Right atrium auricular region (tissue), 2 donors: ENCODE measurements around the gene NRCAM. TPM values are rescaled to one million over a fixed set of nuclear protein-coding genes. Genes with fewer than 3 reads are reported as not detected.

Source experiments
- DNase-seq: peaks from one replicate; pipeline ENCODE4 v3.0.0-alpha.2; 2019; ENCODE audit warnings: low spot score
- H3K27ac ChIP-seq, 2 donors: fragments of 200-600 bp; sonication (generic); 1 replicate in 1 of 2; 2 replicates in 1 of 2; pipeline ENCODE4 v1.5.1; 2016 to 2019
- H3K27me3 ChIP-seq, 2 donors: fragments of 200-600 bp; sonication (generic); one replicate each; pipeline versions ENCODE4 v1.5.1 to v1.6.0; 2017 to 2019
- H3K36me3 ChIP-seq: fragments of 200-600 bp; sonication (generic); one replicate; pipeline ENCODE4 v1.5.1; 2016
- H3K4me1 ChIP-seq, 2 donors: fragments of 200-600 bp; sonication (generic); one replicate each; pipeline versions ENCODE4 v1.5.1 to v1.6.0; 2017 to 2019
- H3K4me3 ChIP-seq, 2 donors: fragments of 200-600 bp; sonication (generic); 1 replicate in 1 of 2; 2 replicates in 1 of 2; pipeline ENCODE4 v1.5.1; 2017 to 2019; ENCODE audit warnings: mild to moderate bottlenecking in 1 of 2, moderate library complexity in 1 of 2
- H3K9me3 ChIP-seq, 2 donors: fragments of 200-600 bp; sonication (generic); one replicate each; pipeline ENCODE4 v1.5.1; 2019
- total RNA-seq, 2 donors: library from RNA; depleted of rRNA; stranded (reverse); fragments of >200 nt; gene quantifications; one replicate each; pipeline ENCODE4 v1.1.0, GENCODE V29; 2016
- TF ChIP-seq, protein P1 (sequence below), 2 donors: fragments of 200-600 bp; sonication (generic); IDR thresholded peaks; one replicate each; pipeline ENCODE4 v1.5.1; 2019; ENCODE audit warnings: antibody characterized with exemption in 2 of 2

NRCAM gene
- total RNA-seq, 2 donors from 2014 or later = 0.63 to 0.93 TPM

DNA sequence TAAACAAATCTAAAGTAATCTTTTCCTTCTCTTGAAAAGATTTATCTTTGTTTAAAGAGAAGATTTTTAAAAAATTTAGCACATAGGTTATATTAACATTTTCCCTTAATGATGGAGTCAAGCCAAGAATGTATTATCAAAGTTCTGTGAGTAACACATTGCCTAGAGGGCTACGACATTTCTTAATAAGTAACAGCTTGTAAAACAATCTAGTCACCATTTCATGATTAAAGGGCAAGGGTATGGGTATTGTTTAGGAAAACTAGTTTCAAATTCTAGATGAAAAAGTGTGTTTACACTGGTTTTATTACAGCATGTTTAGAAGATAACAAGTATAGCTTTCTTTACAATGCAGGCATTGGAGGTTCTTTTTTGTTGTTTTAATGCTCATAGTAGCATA is 297.5 kb downstream of the NRCAM start:
- Histone ChIP-seq H3K4me3 (no peak overlapping the region), H3K27me3 (no peaks in the 10 kb centered on the region), H3K36me3 (no peaks in the 10 kb centered on the region), H3K4me1 (no peaks in the 10 kb centered on the region), H3K9me3 (no peaks in the 10 kb centered on the region), H3K27ac (no peak overlapping the region)
- TF ChIP-seq, protein P1, sequence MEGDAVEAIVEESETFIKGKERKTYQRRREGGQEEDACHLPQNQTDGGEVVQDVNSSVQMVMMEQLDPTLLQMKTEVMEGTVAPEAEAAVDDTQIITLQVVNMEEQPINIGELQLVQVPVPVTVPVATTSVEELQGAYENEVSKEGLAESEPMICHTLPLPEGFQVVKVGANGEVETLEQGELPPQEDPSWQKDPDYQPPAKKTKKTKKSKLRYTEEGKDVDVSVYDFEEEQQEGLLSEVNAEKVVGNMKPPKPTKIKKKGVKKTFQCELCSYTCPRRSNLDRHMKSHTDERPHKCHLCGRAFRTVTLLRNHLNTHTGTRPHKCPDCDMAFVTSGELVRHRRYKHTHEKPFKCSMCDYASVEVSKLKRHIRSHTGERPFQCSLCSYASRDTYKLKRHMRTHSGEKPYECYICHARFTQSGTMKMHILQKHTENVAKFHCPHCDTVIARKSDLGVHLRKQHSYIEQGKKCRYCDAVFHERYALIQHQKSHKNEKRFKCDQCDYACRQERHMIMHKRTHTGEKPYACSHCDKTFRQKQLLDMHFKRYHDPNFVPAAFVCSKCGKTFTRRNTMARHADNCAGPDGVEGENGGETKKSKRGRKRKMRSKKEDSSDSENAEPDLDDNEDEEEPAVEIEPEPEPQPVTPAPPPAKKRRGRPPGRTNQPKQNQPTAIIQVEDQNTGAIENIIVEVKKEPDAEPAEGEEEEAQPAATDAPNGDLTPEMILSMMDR (IDR thresholded peaks at IDR 0.05) = no peak
- DNase-seq = no peak

DNA sequence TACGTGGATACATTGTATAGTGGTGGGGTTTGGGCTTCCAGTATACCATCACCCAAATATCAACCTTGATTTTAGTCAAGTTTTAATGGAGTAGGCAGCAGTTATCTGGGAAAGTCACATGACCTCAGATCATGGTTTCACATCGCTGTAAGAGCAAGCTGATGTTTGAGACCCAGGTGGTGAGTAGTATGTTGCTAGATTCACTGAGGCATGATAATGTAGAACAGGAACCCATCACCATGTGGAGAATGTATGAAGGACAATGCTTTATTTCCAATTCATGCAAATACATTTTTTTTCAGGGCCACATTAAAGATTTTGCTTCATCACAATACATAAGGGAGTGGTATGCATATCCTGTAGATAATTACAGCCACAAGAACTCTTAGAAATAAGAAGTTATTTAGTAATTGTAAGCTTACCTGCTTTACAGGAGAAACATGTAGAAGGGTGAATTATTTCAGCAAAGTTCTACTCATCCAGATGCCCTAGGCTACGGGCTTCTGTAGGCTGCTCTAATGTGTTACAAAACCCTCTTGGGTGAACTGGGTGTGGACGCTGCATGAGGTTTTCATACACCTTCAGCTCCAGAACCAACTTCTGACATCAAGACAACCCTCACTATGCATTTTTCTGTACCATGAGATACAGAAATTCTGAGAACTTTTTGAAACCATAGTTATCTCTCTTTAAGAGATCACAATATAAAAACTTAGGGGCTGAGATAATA is 298.5 kb downstream of the NRCAM start:
- Histone ChIP-seq H3K4me3 (no peak overlapping the region), H3K4me1 (no peaks in the 10 kb centered on the region), H3K9me3 (no peaks in the 10 kb centered on the region), H3K27ac (no peak overlapping the region), H3K27me3 (no peaks in the 10 kb centered on the region), H3K36me3 (no peaks in the 10 kb centered on the region)
- DNase-seq = no peak
- TF ChIP-seq, protein P1 (IDR thresholded peaks at IDR 0.05) = no peak

DNA sequence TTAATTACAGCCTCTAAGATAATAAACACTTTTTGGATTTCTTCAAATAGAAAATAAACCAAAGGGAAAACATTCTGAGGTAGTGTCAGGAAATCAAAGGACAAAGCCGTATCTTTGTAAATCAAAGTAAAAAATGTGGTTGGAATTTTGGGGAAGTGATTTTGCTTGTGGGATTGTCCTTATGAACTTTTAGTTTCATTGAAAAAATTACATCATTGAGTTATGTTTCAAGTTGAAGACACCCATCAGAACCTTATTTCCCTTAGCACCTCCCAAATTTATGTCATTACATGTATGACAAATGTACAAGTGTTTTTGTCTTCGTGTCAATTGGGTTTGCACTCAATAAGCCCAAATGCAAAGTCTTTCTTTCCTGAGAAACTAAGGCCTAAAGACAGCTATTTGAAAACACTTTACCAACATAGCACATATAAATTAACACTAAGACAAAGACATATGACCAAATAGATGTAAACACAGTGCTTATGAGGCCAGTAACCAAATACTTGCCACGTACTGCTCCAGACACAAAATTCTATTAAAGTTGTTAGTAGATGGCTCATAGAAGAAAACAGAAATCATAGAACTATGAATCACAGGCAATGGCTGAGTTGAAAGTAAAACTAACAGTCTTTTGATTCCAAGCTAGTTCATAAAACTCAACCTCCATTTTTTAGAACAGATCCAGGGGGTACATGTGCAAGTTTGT is 299.2 kb downstream of the NRCAM start:
- no peaks in the 10 kb centered on the region for H3K36me3 ChIP-seq
- TF ChIP-seq, protein P1 (IDR thresholded peaks at IDR 0.05) = no peak
- H3K9me3 ChIP-seq = no peaks in the 10 kb centered on the region
- H3K4me1 ChIP-seq = no peaks in the 10 kb centered on the region
- H3K27ac ChIP-seq = no peak overlapping the region
- no peak overlapping the region for H3K4me3 ChIP-seq
- no peak for DNase-seq
- no peaks in the 10 kb centered on the region for H3K27me3 ChIP-seq

DNA sequence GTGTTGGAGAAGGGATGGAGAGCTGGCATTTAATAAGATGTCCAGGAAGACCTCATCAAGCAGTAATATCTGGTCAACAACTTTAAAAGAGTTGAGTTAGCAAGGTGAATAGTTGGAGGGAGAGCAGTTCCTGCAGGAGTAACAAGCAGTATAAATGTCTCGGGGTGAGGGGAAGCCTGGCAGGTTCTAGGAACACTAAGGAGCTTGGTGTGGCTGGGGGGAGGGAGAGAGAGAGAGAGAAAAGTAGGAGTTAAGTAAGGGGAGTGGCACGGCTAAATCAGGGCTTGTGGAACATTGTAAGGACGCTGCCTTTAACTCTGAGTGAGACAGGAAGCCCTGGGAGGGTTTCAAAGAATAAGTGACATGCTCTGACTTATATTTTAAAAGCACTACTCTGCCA is 304.0 kb downstream of the NRCAM start:
- H3K27ac ChIP-seq = no peak overlapping the region
- DNase-seq = no peak
- TF ChIP-seq, protein P1 (IDR thresholded peaks at IDR 0.05) = no peak
- H3K27me3 ChIP-seq = no peaks in the 10 kb centered on the region
- H3K9me3 ChIP-seq = no peaks in the 10 kb centered on the region
- H3K36me3 ChIP-seq = no peaks in the 10 kb centered on the region
- H3K4me3 ChIP-seq = no peak overlapping the region
- no peaks in the 10 kb centered on the region for H3K4me1 ChIP-seq

DNA sequence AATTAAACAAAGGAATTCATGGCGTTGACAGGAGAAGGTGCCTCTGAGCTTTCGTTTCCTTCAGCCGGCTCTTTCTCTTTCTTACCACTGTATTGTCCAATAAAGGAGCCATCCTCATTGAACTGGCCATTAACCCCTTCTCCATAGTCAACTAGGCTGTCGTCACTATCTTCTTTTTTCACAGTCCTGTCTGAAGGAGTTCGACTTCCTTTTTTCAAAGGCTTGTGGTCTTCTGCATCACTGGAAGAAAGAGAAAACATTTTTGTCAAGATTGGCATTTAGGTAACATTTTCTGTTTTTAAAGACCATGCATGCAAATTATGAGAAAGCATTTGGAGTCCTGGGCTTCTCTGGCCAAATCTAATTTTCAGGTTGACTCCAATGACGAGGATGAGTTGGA is 306.3 kb downstream of the NRCAM start:
- H3K27ac ChIP-seq = no peak overlapping the region
- H3K36me3 ChIP-seq = no peaks in the 10 kb centered on the region
- H3K9me3 ChIP-seq = no peaks in the 10 kb centered on the region
- no peak for DNase-seq
- no peak overlapping the region for H3K4me3 ChIP-seq
- peaks cover 0 to 4% of the 10 kb centered on the region in 2 donors for H3K4me1 ChIP-seq
- TF ChIP-seq, protein P1 (IDR thresholded peaks at IDR 0.05) = no peak
- no peaks in the 10 kb centered on the region for H3K27me3 ChIP-seq
